GM19324 (cell line): ENCODE data around the gene PLEKHG4.

Experiments used
- ATAC-seq: cut with Tn5 transposase; IDR thresholded peaks from one replicate; pipeline ENCODE4 v1.9.1; 2021; ENCODE audit warnings: mild to moderate bottlenecking, moderate library complexity; ENCODE audit not compliant: unreplicated experiment, low FRiP score

Gene PLEKHG4, protein sequence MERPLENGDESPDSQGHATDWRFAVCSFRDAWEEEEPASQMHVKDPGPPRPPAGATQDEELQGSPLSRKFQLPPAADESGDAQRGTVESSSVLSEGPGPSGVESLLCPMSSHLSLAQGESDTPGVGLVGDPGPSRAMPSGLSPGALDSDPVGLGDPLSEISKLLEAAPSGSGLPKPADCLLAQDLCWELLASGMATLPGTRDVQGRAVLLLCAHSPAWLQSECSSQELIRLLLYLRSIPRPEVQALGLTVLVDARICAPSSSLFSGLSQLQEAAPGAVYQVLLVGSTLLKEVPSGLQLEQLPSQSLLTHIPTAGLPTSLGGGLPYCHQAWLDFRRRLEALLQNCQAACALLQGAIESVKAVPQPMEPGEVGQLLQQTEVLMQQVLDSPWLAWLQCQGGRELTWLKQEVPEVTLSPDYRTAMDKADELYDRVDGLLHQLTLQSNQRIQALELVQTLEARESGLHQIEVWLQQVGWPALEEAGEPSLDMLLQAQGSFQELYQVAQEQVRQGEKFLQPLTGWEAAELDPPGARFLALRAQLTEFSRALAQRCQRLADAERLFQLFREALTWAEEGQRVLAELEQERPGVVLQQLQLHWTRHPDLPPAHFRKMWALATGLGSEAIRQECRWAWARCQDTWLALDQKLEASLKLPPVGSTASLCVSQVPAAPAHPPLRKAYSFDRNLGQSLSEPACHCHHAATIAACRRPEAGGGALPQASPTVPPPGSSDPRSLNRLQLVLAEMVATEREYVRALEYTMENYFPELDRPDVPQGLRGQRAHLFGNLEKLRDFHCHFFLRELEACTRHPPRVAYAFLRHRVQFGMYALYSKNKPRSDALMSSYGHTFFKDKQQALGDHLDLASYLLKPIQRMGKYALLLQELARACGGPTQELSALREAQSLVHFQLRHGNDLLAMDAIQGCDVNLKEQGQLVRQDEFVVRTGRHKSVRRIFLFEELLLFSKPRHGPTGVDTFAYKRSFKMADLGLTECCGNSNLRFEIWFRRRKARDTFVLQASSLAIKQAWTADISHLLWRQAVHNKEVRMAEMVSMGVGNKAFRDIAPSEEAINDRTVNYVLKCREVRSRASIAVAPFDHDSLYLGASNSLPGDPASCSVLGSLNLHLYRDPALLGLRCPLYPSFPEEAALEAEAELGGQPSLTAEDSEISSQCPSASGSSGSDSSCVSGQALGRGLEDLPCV

DNA sequence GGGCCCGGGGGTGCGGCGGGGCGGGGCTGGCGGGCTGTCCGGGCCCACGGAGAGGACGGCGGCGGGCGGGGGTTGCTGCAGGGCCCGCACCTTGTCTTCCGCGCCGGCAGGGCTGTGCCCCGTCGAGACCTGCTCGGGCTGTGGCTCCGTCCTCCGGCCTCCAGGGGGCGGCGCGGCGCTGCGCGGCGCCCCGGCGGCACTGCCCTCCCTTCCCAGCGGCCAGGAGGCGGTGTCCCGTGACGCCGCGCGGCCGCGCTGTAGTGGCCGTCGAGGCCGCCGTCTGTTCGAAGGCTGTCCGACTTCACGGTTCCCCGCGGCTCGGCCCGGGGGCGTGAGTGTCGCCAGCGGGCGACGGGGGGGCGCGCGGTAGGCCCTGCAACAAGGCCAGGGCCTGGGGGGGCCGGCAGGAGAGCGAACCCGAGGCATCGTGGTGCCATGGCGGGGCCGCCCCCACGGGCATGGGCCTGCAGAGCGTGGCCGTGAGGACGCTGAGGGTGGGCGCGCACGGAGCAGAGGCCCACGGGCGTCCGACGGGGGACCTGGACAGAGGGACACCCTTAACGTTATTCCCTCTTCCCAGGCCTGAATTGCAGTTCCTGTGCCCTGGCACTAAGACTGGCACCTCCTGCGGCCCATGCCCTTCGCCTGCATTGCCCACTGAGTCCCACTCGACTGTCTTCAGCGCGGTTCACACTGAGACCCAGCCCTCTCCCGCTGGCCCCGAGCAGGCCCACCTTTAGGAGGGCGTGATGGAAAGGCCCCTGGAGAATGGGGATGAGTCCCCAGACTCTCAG, at the start of gene PLEKHG4:
TSS of gene PLEKHG4 (plus strand) at position 237 of the 794 bp plus-strand sequence. CDS start at position 750, 513 bp downstream.
- ATAC-seq, result no peak

GRCh38 chr16:67229906-67230808, 49.2 kb upstream of the PLEKHG4 start:
- no peak for ATAC-seq

- ATAC-seq, result no peak
These were observed 48.3 kb upstream of the PLEKHG4 start for GRCh38 chr16:67230809-67231660.

DNA sequence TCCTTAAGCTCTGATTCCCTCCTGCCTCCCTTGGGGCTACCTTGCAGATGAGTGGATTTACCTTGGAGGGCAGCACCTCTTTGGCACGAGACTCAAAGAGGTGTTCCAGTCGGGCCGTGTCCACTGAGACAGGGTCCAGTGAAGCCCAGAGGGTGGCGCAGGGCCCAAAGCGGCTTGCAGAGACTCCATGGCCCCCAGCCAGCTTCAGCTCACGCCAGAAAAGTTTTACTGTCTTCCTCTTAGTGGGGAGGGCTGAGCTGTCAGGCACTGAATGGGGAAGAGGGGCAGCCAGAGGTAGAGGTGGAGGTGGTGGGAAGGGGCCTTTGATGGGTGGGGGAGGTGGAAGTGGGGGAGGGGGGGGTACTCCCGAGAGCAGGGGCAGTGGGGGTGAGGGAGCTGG, 45.7 kb upstream of the PLEKHG4 start:
- ATAC-seq, result no peak

DNA sequence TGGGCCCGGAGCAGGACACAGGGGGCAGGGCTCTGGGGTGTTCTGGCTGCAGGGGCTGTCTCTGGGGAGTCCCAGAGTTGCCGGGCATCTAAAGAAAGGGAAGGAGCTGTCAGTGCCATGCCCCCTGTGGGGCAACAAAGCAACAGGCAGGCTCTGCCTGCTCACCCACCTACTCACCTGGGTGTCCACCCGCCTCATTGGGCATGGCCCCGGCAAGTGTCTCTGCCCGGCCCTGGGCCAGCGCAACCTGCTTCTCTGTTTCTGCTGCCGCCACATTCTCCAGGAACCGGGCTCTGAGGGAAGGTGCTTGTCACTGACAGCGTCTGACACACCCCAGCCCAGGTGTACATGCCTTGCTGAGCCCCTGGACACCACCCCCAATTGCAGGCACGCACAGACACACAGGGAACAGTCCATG, 45.1 kb upstream of the PLEKHG4 start:
- ATAC-seq, result no peak

DNA sequence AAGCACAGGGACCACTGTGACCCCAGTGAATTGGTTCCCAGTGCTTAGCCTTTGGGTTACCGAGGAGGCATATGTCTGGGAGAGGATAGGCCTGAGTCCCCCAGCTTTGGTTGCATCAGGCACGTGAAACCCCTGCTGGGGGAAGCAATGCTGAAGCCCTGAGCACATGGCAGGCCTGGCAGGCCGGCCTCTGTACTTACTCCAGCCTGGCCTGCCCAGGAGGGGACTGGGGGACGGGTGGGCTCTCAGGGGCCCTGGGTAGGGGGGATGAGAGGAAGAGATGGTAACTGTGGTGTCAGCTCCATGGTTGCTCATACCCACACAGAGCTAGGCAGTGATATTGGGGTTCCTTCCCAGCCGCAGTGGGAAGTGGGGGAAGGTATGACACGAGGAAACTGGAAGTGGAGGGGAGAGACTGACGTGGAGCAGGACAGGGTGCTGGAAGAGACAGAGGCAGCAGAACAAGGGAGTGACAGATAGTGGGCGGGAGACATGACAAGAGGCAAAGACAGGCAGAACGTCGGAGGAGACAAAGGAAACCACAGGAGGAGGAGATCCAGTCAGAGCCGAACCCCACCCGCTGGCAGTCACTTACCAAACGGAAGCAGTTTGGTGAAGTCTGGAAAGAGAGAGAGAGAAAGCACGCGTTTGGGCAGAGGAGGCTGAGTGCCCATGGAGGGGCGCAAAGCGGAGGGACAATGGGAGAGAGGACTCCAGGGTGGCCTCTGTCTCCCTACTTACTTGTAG, 43.3 kb upstream of the PLEKHG4 start:
- ATAC-seq, result no peak

DNA sequence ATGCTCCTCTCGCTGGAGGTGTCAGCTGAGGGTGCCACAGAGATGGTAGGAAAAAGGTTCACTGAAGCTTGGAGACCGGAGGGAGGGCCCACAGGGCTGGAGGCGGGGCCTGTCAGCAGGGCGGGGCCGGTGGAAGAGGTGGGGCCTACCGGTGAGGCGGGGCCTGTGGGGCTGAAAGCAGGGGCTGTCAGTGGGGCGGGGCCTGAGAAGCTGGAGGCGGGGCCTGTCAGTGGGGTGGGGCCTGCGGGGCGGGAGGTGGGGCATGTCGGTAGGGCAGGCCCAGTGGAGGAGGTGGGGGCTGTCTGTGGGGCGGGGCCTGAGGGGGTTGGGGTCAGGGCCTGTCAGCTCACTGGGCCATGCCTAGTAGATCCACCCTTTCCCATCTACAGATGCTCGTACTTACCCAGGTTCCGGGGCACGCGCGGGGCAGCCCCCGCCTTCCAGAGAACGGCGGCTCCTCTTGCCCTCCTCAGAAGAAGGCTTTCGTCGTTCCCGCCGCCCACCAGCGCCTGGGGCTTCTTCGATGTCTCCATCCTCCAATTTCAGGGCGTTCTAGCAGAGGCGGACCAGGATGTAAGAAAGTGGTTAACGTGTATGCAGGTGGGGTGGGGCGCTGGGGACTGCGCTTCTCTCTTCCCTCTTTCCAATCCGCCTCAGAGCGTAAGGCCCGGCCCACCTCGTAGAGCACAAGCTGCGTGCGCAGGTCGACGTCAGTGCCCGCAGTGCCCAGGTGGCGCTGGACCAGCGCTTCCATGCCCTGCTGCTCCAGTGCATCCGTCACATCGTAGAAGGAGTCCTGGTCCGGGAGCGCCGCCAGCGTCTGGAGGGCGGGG, 42.6 kb upstream of the PLEKHG4 start:
- ATAC-seq, result no peak

- ATAC-seq, result no peak
These were observed 41.7 kb upstream of the PLEKHG4 start for GRCh38 chr16:67237396-67238277.

GRCh38 chr16:67238278-67238575, 41.1 kb upstream of the PLEKHG4 start:
- no peak for ATAC-seq

DNA sequence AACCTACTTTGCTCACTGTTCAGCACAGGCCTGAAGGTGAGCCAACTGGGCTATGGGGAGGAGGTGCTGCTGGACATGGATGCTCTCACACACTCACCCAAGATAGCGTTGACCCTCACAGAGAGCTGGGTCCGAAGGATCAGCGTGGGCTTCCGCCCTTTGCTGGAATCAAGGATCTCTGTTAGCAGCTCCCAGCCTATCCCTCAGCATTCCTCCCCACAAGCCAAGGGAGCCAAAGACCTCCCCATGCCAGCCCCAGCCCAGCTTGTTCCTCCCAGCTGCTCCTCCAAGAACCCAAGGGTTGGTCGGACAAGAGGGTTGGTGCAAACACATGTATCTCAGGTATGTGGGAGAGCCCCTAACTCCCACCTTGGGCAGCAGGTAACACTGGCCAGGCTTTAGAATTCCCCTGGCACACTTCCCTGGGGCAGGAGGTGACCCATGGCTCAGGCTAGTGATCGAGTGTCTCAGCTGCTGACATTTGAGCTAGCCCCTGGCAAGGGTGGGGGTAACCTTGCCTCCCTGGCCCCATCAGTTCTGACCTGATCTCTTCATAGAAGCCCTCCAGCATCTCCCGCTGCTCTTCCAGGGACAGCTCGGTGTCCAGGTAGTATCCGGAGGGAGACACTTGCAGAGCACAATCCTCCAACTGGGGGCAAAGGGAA, 40.4 kb upstream of the PLEKHG4 start:
- no peak for ATAC-seq

DNA sequence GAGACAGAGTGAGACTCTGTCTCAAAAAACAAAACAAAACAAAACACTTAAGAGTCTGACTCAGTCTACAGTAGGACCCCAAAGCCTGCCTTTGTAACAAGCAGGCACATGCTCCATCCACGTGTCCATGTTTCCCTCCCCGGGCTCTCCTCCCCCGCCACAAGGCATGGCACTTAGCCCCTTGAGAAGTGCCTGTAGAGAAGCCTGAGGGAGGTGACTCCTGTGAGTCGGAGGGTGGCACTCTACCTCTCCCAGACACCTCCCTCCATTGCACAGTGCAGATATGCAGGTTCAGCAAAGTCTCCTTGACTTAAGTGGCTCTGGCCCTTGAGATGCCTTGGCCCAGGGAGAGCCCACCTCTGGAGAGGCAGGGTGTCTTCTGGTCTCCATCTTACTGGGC, 38.8 kb upstream of the PLEKHG4 start:
- ATAC-seq, result no peak

DNA sequence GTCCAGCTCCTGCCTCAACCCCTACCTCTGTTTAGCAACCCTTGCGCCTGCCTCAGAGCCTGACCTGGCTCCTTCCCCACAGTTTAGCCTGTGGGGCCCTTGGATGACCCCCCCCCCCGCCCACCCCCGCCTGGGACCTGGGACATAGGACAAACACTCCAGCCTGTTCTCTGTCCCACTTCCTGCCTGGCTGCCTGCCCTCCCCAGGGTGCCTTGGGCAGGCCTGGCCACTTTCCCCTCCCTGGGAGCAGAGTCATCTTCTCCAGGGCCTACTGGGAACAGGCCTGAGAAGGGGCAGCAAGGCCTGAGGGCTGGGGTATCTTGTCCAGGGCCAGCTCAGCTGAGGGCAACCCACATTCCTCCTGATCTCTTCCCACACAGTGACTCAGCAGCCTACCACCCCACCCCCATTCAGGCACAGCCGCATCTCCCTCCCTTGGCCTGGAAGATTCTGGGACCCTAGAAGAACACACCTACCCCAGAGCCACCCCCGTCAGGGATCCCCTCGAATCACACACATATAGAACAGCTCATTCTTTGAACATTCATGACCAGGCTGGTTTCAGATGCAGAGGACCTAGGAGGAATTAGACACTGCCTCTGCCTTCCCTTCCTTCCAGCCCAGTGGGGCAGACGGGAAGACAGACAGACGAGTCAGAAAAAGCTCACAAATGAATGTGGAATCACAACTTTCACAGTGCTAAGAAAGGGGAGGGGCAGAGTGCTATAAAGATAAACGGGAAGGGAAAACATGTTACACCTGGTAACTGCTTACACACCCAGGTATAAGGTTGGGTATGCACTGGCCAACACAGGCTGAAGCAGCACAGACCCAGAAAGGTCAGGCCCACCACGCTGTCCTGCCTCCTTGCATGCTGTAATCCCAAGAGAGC, 38.1 kb upstream of the PLEKHG4 start:
- ATAC-seq, result no peak

DNA sequence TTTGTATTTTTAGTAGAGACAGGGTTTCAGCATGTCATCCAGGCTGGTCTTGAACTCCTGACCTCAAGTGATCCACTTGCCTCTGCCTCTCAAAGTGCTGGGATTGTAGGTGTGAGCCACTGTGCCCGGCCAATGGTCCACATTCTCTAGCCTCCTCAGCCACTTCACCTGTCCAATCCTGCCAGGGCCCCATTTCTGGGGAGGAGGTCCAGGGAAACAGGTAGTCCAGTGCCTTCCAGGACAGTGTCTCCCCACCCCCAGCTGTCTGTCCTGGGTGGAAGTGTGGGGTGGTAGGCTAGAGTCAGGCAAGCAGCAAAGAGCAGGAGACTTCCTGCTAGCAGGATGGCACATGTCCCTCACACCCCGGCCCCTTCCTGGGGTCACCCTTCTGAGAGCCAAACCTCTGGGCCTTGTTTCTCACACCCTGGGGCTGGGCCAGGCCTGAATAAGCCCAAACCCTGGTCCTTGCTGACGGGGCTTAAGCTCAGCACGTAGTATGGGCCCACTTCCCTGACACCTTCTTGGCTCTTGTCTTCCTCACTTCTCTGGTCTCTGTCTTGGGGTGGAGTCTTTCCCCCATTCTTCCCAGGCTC, 37.1 kb upstream of the PLEKHG4 start:
- no peak for ATAC-seq

DNA sequence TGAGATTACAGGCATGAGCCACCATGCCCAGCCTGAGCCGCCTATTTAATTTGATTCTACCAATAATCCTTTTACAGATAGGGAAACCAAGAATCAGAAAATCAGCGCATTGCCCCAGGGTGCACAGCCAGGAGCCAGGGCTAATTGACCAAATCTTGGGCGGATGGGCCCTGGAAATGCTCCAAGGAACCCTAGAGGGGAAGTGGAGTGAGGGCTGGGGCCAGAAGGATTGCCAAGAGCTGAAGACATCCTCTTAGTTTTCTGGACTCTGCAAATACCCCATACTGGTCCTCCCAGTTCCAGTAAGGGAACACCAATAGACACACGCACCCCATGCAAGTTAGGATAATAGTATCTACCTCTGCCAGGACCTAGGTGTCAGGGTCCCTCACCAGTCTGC, 35.9 kb upstream of the PLEKHG4 start:
- ATAC-seq, result no peak
